Measurements from ENCODE around the gene SEMG2.

The SEMG2 gene

DNA sequence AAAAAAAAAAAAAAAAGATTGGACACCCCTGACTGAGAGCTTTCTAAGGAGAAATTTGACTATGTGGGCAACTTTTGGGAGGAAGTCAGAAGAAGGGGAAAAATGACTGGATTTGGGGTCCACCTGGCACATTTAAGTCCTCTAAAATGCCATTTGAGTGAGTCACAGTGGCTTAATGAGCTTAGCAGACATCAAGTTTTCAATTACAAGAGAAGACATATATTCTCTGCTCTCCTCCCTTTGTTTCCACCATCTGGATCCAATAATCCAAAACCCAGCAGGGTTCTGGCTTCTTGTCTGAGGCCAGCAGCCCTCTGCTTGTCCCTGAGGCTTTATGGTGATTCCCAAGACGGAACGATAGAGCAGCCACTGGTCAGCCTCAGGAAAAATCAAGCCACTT is 39.5 kb upstream of the SEMG2 start:
- peaks cover 8% of the 10 kb centered on the region; the same call in 1 of the 2 replicates for H3K27me3 ChIP-seq
- no peaks in the 10 kb centered on the region for H3K36me3 ChIP-seq
- no peaks in the 10 kb centered on the region for H3K9me3 ChIP-seq
- no peaks in the 10 kb centered on the region for H3K4me1 ChIP-seq
- TF ChIP-seq, protein P1, sequence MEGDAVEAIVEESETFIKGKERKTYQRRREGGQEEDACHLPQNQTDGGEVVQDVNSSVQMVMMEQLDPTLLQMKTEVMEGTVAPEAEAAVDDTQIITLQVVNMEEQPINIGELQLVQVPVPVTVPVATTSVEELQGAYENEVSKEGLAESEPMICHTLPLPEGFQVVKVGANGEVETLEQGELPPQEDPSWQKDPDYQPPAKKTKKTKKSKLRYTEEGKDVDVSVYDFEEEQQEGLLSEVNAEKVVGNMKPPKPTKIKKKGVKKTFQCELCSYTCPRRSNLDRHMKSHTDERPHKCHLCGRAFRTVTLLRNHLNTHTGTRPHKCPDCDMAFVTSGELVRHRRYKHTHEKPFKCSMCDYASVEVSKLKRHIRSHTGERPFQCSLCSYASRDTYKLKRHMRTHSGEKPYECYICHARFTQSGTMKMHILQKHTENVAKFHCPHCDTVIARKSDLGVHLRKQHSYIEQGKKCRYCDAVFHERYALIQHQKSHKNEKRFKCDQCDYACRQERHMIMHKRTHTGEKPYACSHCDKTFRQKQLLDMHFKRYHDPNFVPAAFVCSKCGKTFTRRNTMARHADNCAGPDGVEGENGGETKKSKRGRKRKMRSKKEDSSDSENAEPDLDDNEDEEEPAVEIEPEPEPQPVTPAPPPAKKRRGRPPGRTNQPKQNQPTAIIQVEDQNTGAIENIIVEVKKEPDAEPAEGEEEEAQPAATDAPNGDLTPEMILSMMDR (IDR thresholded peaks at IDR 0.05; ENCODE audit: low read depth, low read length) = no peak
- no peak overlapping the region for H3K4me3 ChIP-seq (ENCODE audit: low read depth, low read length)
- no peak for DNase-seq

DNA sequence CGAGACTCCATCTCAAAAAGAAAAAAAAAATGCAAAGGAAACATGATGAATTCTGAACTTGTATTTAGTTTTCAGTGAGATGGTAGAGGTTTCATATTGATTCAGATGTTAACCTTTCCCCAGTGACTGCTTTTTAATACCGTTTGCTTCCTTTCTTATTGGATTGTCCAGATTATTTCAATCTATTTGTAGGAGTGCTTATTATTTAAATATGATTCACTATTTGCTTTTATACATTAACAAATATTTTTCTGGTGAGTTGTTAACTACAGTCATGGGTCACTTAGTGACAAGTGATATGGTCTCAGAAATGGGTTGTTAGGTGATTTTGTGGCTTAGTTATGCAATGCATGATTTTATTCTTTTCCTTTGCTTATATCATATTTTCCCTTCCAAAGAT is 38.1 kb upstream of the SEMG2 start:
- H3K4me1 ChIP-seq = no peaks in the 10 kb centered on the region
- no peaks in the 10 kb centered on the region for H3K36me3 ChIP-seq
- H3K4me3 ChIP-seq (ENCODE audit: low read depth, low read length) = no peak overlapping the region
- TF ChIP-seq, protein P1 (IDR thresholded peaks at IDR 0.05; ENCODE audit: low read depth, low read length) = no peak
- DNase-seq = no peak
- H3K9me3 ChIP-seq = no peaks in the 10 kb centered on the region
- H3K27me3 ChIP-seq = no peaks in the 10 kb centered on the region

DNA sequence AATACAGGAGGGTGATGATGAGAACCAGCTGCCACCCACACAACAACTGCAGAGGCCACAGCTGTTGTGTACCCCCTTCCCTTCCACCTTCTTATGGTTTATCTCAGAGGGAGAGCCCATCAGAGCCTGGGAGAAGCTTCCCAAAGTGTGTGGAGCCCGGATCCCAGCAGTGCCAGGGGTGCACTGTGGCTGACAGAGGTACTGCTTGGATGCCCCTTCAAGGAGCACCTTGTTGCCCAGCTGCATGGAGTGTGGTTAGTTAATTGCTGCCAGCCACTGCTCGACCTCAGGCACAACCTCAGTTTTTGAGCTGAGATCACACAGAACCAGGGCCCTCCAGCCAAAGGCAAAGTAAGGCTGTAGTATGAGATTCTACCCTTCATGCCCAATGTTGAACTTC is 33.5 kb upstream of the SEMG2 start:
- TF ChIP-seq, protein P1 (IDR thresholded peaks at IDR 0.05; ENCODE audit: low read depth, low read length) = no peak

DNA sequence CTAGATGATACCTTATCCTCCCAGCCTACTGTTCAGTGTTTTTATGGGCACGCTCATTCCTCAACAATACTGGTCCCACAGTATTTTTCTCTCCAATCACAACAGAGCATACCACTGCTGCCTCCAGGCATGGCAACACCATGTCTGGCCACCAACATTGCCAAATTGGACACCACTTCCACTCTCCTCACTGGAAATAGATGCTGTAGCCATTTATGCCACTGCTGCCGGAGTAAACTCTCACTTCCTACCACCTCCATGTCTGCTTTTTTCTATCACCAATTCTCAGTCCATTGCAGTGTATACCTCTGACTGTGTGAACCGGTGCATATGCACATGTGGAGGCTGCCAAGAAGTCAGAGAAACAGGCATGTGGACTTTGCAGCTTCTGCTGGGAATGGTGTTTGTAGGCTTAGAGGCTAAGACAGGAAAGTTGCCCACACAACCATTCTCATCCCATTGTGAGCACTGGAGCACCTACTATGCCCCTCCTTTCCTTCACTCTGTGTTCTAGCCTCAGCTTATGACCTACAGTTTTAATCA is 32.0 kb upstream of the SEMG2 start:
- H3K4me1 ChIP-seq = no peaks in the 10 kb centered on the region
- no peaks in the 10 kb centered on the region for H3K36me3 ChIP-seq
- no peaks in the 10 kb centered on the region for H3K9me3 ChIP-seq
- no peak for DNase-seq
- H3K27me3 ChIP-seq = peaks cover 13% of the 10 kb centered on the region
- H3K4me3 ChIP-seq (ENCODE audit: low read depth, low read length) = no peak overlapping the region
- TF ChIP-seq, protein P1 (IDR thresholded peaks at IDR 0.05; ENCODE audit: low read depth, low read length) = no peak

More for the DNA sequence above, 33.5 kb upstream of the SEMG2 start:
- H3K4me3 ChIP-seq (ENCODE audit: low read depth, low read length) = no peak overlapping the region
- no peak for DNase-seq
- H3K4me1 ChIP-seq = no peaks in the 10 kb centered on the region
- no peaks in the 10 kb centered on the region for H3K36me3 ChIP-seq
- no peaks in the 10 kb centered on the region for H3K9me3 ChIP-seq
- peaks cover 13% of the 10 kb centered on the region for H3K27me3 ChIP-seq

DNA sequence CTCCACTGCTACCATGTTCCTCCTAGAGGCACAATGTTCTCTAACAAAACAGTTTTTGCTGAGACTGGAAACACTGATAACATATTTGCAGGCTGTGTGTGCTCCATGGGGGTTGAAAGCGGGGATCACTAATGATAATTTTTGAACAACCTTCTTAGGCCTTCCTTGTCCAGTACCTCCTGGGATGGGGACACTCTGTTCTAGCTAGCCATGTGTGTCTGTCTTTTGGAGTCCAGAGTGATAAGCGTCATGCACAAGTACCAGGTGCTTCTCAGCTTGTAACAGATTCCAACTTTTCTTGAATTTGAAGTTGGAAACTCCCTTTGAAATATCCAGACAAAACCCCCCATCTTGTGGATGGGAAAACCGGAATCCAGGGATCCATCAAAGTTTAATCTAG is 31.3 kb upstream of the SEMG2 start:
- TF ChIP-seq, protein P1 (IDR thresholded peaks at IDR 0.05; ENCODE audit: low read depth, low read length) = no peak
- no peak for DNase-seq
- Histone ChIP-seq H3K4me3 (ENCODE audit: low read depth, low read length) (no peak overlapping the region), H3K36me3 (no peaks in the 10 kb centered on the region), H3K27me3 (peaks cover 13% of the 10 kb centered on the region), H3K9me3 (no peaks in the 10 kb centered on the region), H3K4me1 (no peaks in the 10 kb centered on the region)

DNA sequence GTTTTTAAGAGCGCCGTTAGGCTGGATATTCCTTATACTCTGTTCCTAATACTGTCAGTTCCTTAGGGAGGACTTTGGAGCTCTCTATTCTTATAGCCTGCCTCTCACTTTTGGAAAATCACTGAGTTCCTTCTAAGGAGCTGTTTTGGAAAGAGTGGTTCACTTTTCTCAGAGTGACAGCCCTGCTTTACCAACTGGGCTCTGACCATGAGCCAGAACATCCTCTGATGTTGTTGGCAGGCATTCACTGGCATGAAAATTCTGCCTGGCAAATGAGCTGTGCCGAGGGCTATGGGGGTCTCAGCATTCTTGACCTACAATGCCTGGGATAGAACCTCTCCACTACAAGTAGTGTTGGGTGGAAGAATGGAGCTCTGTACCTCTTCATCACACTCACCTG is 29.2 kb upstream of the SEMG2 start:
- Histone ChIP-seq H3K36me3 (no peaks in the 10 kb centered on the region), H3K4me1 (no peaks in the 10 kb centered on the region), H3K9me3 (no peaks in the 10 kb centered on the region), H3K27me3 (peaks cover 13% of the 10 kb centered on the region), H3K4me3 (ENCODE audit: low read depth, low read length) (no peak overlapping the region)
- DNase-seq = no peak
- TF ChIP-seq, protein P1 (IDR thresholded peaks at IDR 0.05; ENCODE audit: low read depth, low read length) = no peak

Data from BE2C (cell line).